ENCODE results near the gene CAB39.
"Not testable (repeated sequence)": the region's sequence is repeated elsewhere in the genome, so short reads cannot be mapped to it uniquely, and the experiment has no call there.

- TF ChIP-seq CTCF, POLR2A (IDR thresholded peaks at IDR 0.05): not testable (repeated sequence)
These were observed 10.2 kb upstream of the CAB39 start for GRCh38 chr2:230702457-230702856.
